GM10266 (cell line): ENCODE data around the gene KIF1C.

Experiments
- DNase-seq: peaks from one replicate; pipeline ENCODE4 v3.0.0; 2012; ENCODE audit errors: extremely low spot score
- CTCF ChIP-seq: IDR thresholded peaks from 2 replicates; pipeline ENCODE4 v1.5.1; 2012; ENCODE audit warnings: mild to moderate bottlenecking, low read depth; ENCODE audit not compliant: control insufficient read depth, insufficient read depth; ENCODE audit errors: missing control alignments

The KIF1C gene

GRCh38 chr17:4998027-4998731 is 429 bp downstream of the KIF1C start:
- DNase-seq, result no peak
- no peak for TF ChIP-seq CTCF

- DNase-seq, result peak; percentile 72
- TF ChIP-seq CTCF, result no peak
Measured at GRCh38 chr17:4998732-4999429, 1.1 kb downstream of the KIF1C start.

- no peak for DNase-seq
- no peak for TF ChIP-seq CTCF
Measured at GRCh38 chr17:4999430-5000093, 1.8 kb downstream of the KIF1C start.

GRCh38 chr17:5000237-5000639 is 2.5 kb downstream of the KIF1C start:
- DNase-seq, result no peak

GRCh38 chr17:5002121-5002788 is 4.5 kb downstream of the KIF1C start:
- DNase-seq, result no peak
- TF ChIP-seq CTCF, result no peak

More at GRCh38 chr17:5000237-5000639, 2.5 kb downstream of the KIF1C start:
- TF ChIP-seq CTCF, result no peak

- DNase-seq, result no peak
- TF ChIP-seq CTCF, result no peak
Measured at GRCh38 chr17:5003214-5003867, 5.6 kb downstream of the KIF1C start.
